ENCODE data around the gene DPM3. TPM values are rescaled to one million over a fixed set of nuclear protein-coding genes. Genes with fewer than 3 reads are reported as not detected.
"Not testable (repeated sequence)": the region's sequence is repeated elsewhere in the genome, so short reads cannot be mapped to it uniquely, and the experiment has no call there.

The DPM3 gene
- total RNA-seq (39.9 and 41.7 TPM in 2 replicates), polyA plus RNA-seq (68.0 and 97.3 TPM in 2 replicates), polyA minus RNA-seq (28.7 and 33.6 TPM in 2 replicates)
- total RNA-seq (2013): 13.9 TPM

- H3K36me3 ChIP-seq (replicated peaks in 1 of 2; ENCODE audit: control extremely low read depth in 1 of 2, control insufficient read depth in 1 of 2, extremely low read depth in 1 of 2, insufficient read depth in 2 of 2, low read length in 1 of 2): peaks cover 0 to 5% of the 10 kb centered on the region in 2 experiments
- H3K9me3 Mint-ChIP-seq (ENCODE audit: insufficient read depth): no peaks in the 10 kb centered on the region
- peaks cover 9% of the 10 kb centered on the region for H4K20me1 ChIP-seq (ENCODE audit: control insufficient read depth, insufficient read depth, low read length, poor library complexity, severe bottlenecking)
- peak within 1 kb of the TSS; percentile 99 for H3K4me3 Mint-ChIP-seq
- H3K4me3 ChIP-seq (ENCODE audit: control extremely low read depth in 1 of 5, extremely low read depth in 1 of 5, insufficient read depth in 1 of 5, low read depth in 2 of 5, low read length in 4 of 5): peak within 1 kb of the TSS; percentile 66 to 89 (median 87)
- H3K4me1 ChIP-seq (ENCODE audit: control insufficient read depth in 2 of 2, insufficient read depth in 2 of 2, low read length in 2 of 2): peaks cover 17 to 24% of the 10 kb centered on the region in 2 donors
- TF ChIP-seq EZH2 (IDR thresholded peaks at IDR 0.05; ENCODE audit: borderline replicate concordance, insufficient read depth, low read depth, low read length, poor library complexity, severe bottlenecking): no peak
- TF ChIP-seq CTCF (IDR thresholded peaks at IDR 0.05): no peak
- H3K27me3 Mint-ChIP-seq: no peaks in the 10 kb centered on the region
- DNase-seq: peak; percentile 88
- WGBS (ENCODE audit: insufficient coverage): 2% methylated on average over 41 of the region's 42 CpGs
- intact Hi-C loops (cut with micrococcal nuclease): loop anchor here (1.0 kb wide), 4 partner anchors 9 to 32 kb away; partner anchors contain the start of gene EFNA1
- H3K9me3 ChIP-seq (ENCODE audit: control extremely low read depth in 1 of 3, control insufficient read depth in 2 of 3, insufficient read depth in 1 of 3, low read length in 2 of 3): no peaks in the 10 kb centered on the region
- H3K4me2 ChIP-seq (replicated peaks; ENCODE audit: low read depth, low read length, poor library complexity, severe bottlenecking): peak within 1 kb of the TSS; percentile 92
- peak; percentile 65 for ATAC-seq (ENCODE audit: low read depth)
- peak within 1 kb of the TSS; percentile 86 for H3K9ac ChIP-seq (ENCODE audit: low read length)
- H3K4me1 Mint-ChIP-seq: peaks cover 43% of the 10 kb centered on the region
- H3K27ac Mint-ChIP-seq: peak within 1 kb of the TSS; percentile 94
- H3K27ac ChIP-seq (ENCODE audit: low read length in 2 of 2): peak within 1 kb of the TSS; percentile 58 to 79
- peak within 1 kb of the TSS; percentile 86 for H2AFZ ChIP-seq (ENCODE audit: insufficient read depth, low read depth, low read length, poor library complexity, severe bottlenecking)
- no peaks in the 10 kb centered on the region for H3K27me3 ChIP-seq (replicated peaks in 1 of 4; ENCODE audit: control extremely low read depth in 1 of 4, control insufficient read depth in 3 of 4, insufficient read depth in 4 of 4, low read length in 3 of 4)
- ChIA-PET POLR2A (interaction anchor here (0.6 to 1.6 kb wide), 3 partner anchors 11 to 128 kb away, joined by 3 to 5 read pairs (median 5); partner anchors contain the start of gene KRTCAP2), CTCF (interaction anchor here (0.8 to 1.4 kb wide), 3 partner anchors 27 to 55 kb away, joined by 3 to 5 read pairs (median 3); no protein-coding TSS in a partner anchor)
- H3K79me2 ChIP-seq (ENCODE audit: control insufficient read depth, insufficient read depth, low read length): peaks cover 33% of the 10 kb centered on the region
Measured at GRCh38 chr1:155139895-155140629, at the start of gene DPM3. Gene DPM3 (minus strand): TSS chr1:155140531. CDS start chr1:155140240, 291 bp downstream.

GRCh38 chr1:155189926-155190325, 49.6 kb upstream of the DPM3 start:
- H3K27ac ChIP-seq (ENCODE audit: low read length in 2 of 2); H3K27ac Mint-ChIP-seq; H3K9ac ChIP-seq (ENCODE audit: low read length); H3K4me3 Mint-ChIP-seq; ATAC-seq (ENCODE audit: low read depth); H3K9me3 Mint-ChIP-seq (ENCODE audit: insufficient read depth); DNase-seq; POLR2A ChIA-PET; H3K36me3 ChIP-seq (replicated peaks in 1 of 2; ENCODE audit: control extremely low read depth in 1 of 2, control insufficient read depth in 1 of 2, extremely low read depth in 1 of 2, insufficient read depth in 2 of 2, low read length in 1 of 2); H3K4me3 ChIP-seq (ENCODE audit: control extremely low read depth in 1 of 5, extremely low read depth in 1 of 5, insufficient read depth in 1 of 5, low read depth in 2 of 5, low read length in 4 of 5); H2AFZ ChIP-seq (ENCODE audit: insufficient read depth, low read depth, low read length, poor library complexity, severe bottlenecking); H3K9me3 ChIP-seq (ENCODE audit: control extremely low read depth in 1 of 3, control insufficient read depth in 2 of 3, insufficient read depth in 1 of 3, low read length in 2 of 3); CTCF ChIA-PET; H3K4me2 ChIP-seq (replicated peaks; ENCODE audit: low read depth, low read length, poor library complexity, severe bottlenecking); H3K79me2 ChIP-seq (ENCODE audit: control insufficient read depth, insufficient read depth, low read length); H4K20me1 ChIP-seq (ENCODE audit: control insufficient read depth, insufficient read depth, low read length, poor library complexity, severe bottlenecking); H3K27me3 Mint-ChIP-seq: not testable (repeated sequence)
- H3K27me3 ChIP-seq (replicated peaks in 1 of 4; ENCODE audit: control extremely low read depth in 1 of 4, control insufficient read depth in 3 of 4, insufficient read depth in 4 of 4, low read length in 3 of 4): peaks cover 0 to 15% (median 1%) of the 10 kb centered on the region in 4 experiments
- H3K4me1 ChIP-seq (ENCODE audit: control insufficient read depth in 2 of 2, insufficient read depth in 2 of 2, low read length in 2 of 2): peaks cover 25 to 39% of the 10 kb centered on the region in 2 donors
- intact Hi-C loops (cut with micrococcal nuclease): loop anchor here (5.0 kb wide), 1 partner anchor 37 kb away; no protein-coding TSS in a partner anchor
- 97% methylated on average over 18 of the region's 45 CpGs for WGBS (ENCODE audit: insufficient coverage)
- H3K4me1 Mint-ChIP-seq: peaks cover 41% of the 10 kb centered on the region

All from B cell (primary cell).